Tibial artery (tissue), 4 donors: ENCODE measurements around the gene SUGCT.
A peak's percentile ranks its signal among the peaks of the same experiment; 100 is the strongest.

ENCODE experiments used
- DNase-seq, 2 donors: peaks; one replicate each; pipeline ENCODE4 v3.0.0-alpha.2; 2019
- H3K27ac ChIP-seq, 2 donors: fragments of 200-600 bp; sonication (generic) in 1 of 2; 1 replicate in 1 of 2; 2 replicates in 1 of 2; pipeline ENCODE4 v1.5.1; 2018 to 2019; ENCODE audit warnings: mild to moderate bottlenecking in 1 of 2
- H3K27me3 ChIP-seq, 2 donors: fragments of 200-600 bp; sonication (generic) in 1 of 2; one replicate each; pipeline versions ENCODE4 v1.5.1 to v1.6.0; 2016 to 2019
- H3K36me3 ChIP-seq, 3 donors: fragments of 200-600 bp; sonication (generic) in 2 of 3; one replicate each; pipeline ENCODE4 v1.5.1; 2016 to 2019; ENCODE audit warnings: mild to moderate bottlenecking in 2 of 3
- H3K4me1 ChIP-seq, 4 donors: fragments of 200-600 bp; sonication (generic) in 2 of 4; 1 replicate in 3 of 4; 2 replicates in 1 of 4; pipeline ENCODE4 v1.5.1; 2016 to 2019
- H3K4me3 ChIP-seq, 2 donors: fragments of 200-600 bp; sonication (generic) in 1 of 2; 1 replicate in 1 of 2; 2 replicates in 1 of 2; pipeline ENCODE4 v1.5.1; 2018 to 2019; ENCODE audit warnings: mild to moderate bottlenecking in 2 of 2
- H3K9me3 ChIP-seq, 3 donors: fragments of 200-600 bp; sonication (generic) in 1 of 3; one replicate each; pipeline ENCODE4 v1.5.1; 2016 to 2019
- CTCF ChIP-seq, 2 experiments: fragments of 200-600 bp in 1 of 2; fragments of 450-650 bp in 1 of 2; IDR thresholded peaks; one replicate each; pipeline ENCODE4 v1.5.1; 2017 to 2019; ENCODE audit warnings: antibody characterized with exemption in 2 of 2, mild to moderate bottlenecking in 1 of 2, moderate library complexity in 1 of 2
- intact Hi-C: fragments of 100-400 bp; cut with DNase I; formaldehyde crosslinking; loops from one replicate; pipeline ENCODE4 v1.15.0; 2023; ENCODE audit warnings: low total_unique reads

The SUGCT gene

GRCh38 chr7:40733114-40733513 is 598.3 kb downstream of the SUGCT start:
- peak overlapping the region in 1 of 2 donors; percentile 39 for H3K27ac ChIP-seq
- H3K36me3 ChIP-seq, result no peaks in the 10 kb centered on the region
- H3K9me3 ChIP-seq, result peaks cover 0 to 3% (median 0%) of the 10 kb centered on the region in 3 donors
- H3K4me1 ChIP-seq, result peaks cover 0 to 16% (median 0%) of the 10 kb centered on the region in 4 donors
- TF ChIP-seq CTCF (IDR thresholded peaks at IDR 0.05), result no peak
- H3K27me3 ChIP-seq, result no peaks in the 10 kb centered on the region
- no peak overlapping the region for H3K4me3 ChIP-seq
- intact Hi-C loops, result no loop called here
- no peak for DNase-seq

GRCh38 chr7:40733578-40733977 is 598.8 kb downstream of the SUGCT start:
- Histone ChIP-seq H3K27me3 (no peaks in the 10 kb centered on the region), H3K9me3 (peaks cover 0 to 3% (median 0%) of the 10 kb centered on the region in 3 donors), H3K36me3 (no peaks in the 10 kb centered on the region), H3K4me1 (peaks cover 0 to 16% (median 0%) of the 10 kb centered on the region in 4 donors), H3K27ac (peak overlapping the region in 1 of 2 donors; percentile 39), H3K4me3 (no peak overlapping the region)
- DNase-seq, result no peak
- no peak for TF ChIP-seq CTCF (IDR thresholded peaks at IDR 0.05)
- intact Hi-C loops, result no loop called here

GRCh38 chr7:40739257-40739656 is 604.5 kb downstream of the SUGCT start:
- DNase-seq, result no peak
- H3K4me3 ChIP-seq, result no peak overlapping the region
- intact Hi-C loops, result no loop called here
- H3K27ac ChIP-seq, result no peak overlapping the region
- H3K4me1 ChIP-seq, result peaks cover 0 to 4% (median 0%) of the 10 kb centered on the region in 4 donors
- no peak for TF ChIP-seq CTCF (IDR thresholded peaks at IDR 0.05)
- H3K27me3 ChIP-seq, result no peaks in the 10 kb centered on the region
- H3K36me3 ChIP-seq, result no peaks in the 10 kb centered on the region
- peaks cover 0 to 2% (median 0%) of the 10 kb centered on the region in 3 donors for H3K9me3 ChIP-seq

GRCh38 chr7:40742270-40742669 is 607.5 kb downstream of the SUGCT start:
- Histone ChIP-seq H3K27me3 (no peaks in the 10 kb centered on the region), H3K36me3 (no peaks in the 10 kb centered on the region), H3K27ac (no peak overlapping the region), H3K4me1 (no peaks in the 10 kb centered on the region), H3K9me3 (peaks cover 0 to 2% (median 0%) of the 10 kb centered on the region in 3 donors), H3K4me3 (no peak overlapping the region)
- intact Hi-C loops, result no loop called here
- no peak for DNase-seq
- no peak for TF ChIP-seq CTCF (IDR thresholded peaks at IDR 0.05)

GRCh38 chr7:40746841-40747556 is 612.2 kb downstream of the SUGCT start:
- DNase-seq, result no peak
- Histone ChIP-seq H3K4me1 (peaks cover 0 to 35% (median 3%) of the 10 kb centered on the region in 4 donors), H3K27me3 (no peaks in the 10 kb centered on the region), H3K4me3 (no peak overlapping the region), H3K36me3 (no peaks in the 10 kb centered on the region), H3K9me3 (no peaks in the 10 kb centered on the region), H3K27ac (peak overlapping the region; percentile 18 to 23)
- intact Hi-C loops, result no loop called here
- TF ChIP-seq CTCF (IDR thresholded peaks at IDR 0.05), result no peak
